ENCODE data around the gene FCRL6. TPM values are rescaled to one million over a fixed set of nuclear protein-coding genes. Genes with fewer than 3 reads are reported as not detected.

The FCRL6 gene
- polyA plus RNA-seq, 1 donor (not counting 4 experiments of a cell fraction or from before 2014, with no cell fraction given), result not detected

GRCh38 chr1:159854116-159854692, 52.0 kb downstream of the FCRL6 start:
- FAIRE-seq (no peak), DNase-seq (ENCODE audit: low read depth, low spot score) (no peak)
- Histone ChIP-seq H3K79me2 (ENCODE audit: control insufficient read depth, insufficient read depth, low read length) (no peaks in the 10 kb centered on the region), H3K36me3 (ENCODE audit: control insufficient read depth in 2 of 2, extremely low read depth in 1 of 2, insufficient read depth in 2 of 2, low read length in 2 of 2) (no peaks in the 10 kb centered on the region), H4K20me1 (ENCODE audit: control insufficient read depth, extremely low read depth, insufficient read depth, low read length) (no peaks in the 10 kb centered on the region), H3K9ac (ENCODE audit: control insufficient read depth, extremely low read depth, insufficient read depth, low read length) (peak overlapping the region; percentile 65), H3K27me3 (ENCODE audit: control insufficient read depth, extremely low read depth, insufficient read depth, low read length) (no peaks in the 10 kb centered on the region), H2AFZ (ENCODE audit: control insufficient read depth, low read length) (peak overlapping the region; percentile 64), H3K9me3 (ENCODE audit: control insufficient read depth, low read depth, low read length) (no peaks in the 10 kb centered on the region), H3K9me1 (ENCODE audit: control insufficient read depth, extremely low read depth, insufficient read depth, low read length) (no peaks in the 10 kb centered on the region), H3K4me3 (ENCODE audit: control insufficient read depth in 2 of 3, extremely low read depth in 1 of 3, insufficient read depth in 2 of 3, low read depth in 1 of 3, low read length in 3 of 3) (peak overlapping the region; percentile 36 to 49 (median 44)), H3K4me1 (ENCODE audit: control insufficient read depth, extremely low read depth, insufficient read depth, low read length) (peaks cover 18% of the 10 kb centered on the region), H3K4me2 (ENCODE audit: control insufficient read depth, extremely low read depth, insufficient read depth, low read depth, low read length) (peak overlapping the region; percentile 76), H3K27ac (ENCODE audit: control insufficient read depth, insufficient read depth, low read length) (no peak overlapping the region)
- TF ChIP-seq CTCF (optimal IDR thresholded peaks at IDR 0.05 in 1 of 3, IDR thresholded peaks at IDR 0.05 in 1 of 3, conservative IDR thresholded peaks at IDR 0.05 in 1 of 3; ENCODE audit: extremely low read depth in 1 of 3, insufficient read depth in 2 of 3, low read length in 3 of 3) (no peak), EZH2 (IDR thresholded peaks at IDR 0.05; ENCODE audit: low read length) (no peak)
- dilution Hi-C loops (cut with MboI; ENCODE audit: extremely low pct_ligation_motif_present, low sequenced_read_pairs), result no loop called here

DNA sequence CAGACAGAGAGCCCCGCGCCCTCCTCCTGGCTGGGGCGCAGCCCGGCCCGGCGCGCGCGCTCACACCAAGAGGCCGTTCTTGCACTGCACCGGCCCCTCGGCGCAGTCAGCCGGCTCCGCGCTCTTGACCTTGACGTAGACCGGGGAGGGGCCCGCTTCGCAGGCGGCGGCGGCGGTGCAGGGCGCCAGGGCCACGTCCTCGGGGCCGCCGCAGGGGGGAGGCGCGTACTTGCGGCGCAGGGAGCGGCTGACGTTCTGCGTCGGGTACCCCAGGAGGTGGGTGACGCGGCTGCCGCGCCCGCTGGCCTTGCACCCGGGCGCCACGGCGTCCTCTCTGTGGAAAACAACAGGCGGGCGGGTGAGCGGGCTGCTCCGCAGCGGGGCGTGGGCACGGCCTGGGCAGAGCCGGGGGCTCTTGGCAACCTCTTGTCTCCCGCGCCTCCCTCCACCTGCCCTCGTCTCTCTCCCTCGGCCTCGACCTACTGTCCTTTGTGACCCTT, 52.6 kb downstream of the FCRL6 start:
- Histone ChIP-seq H4K20me1 (ENCODE audit: control insufficient read depth, extremely low read depth, insufficient read depth, low read length) (no peaks in the 10 kb centered on the region), H3K4me1 (ENCODE audit: control insufficient read depth, extremely low read depth, insufficient read depth, low read length) (peaks cover 16% of the 10 kb centered on the region), H3K9ac (ENCODE audit: control insufficient read depth, extremely low read depth, insufficient read depth, low read length) (peak overlapping the region; percentile 65), H3K27me3 (ENCODE audit: control insufficient read depth, extremely low read depth, insufficient read depth, low read length) (no peaks in the 10 kb centered on the region), H2AFZ (ENCODE audit: control insufficient read depth, low read length) (peak overlapping the region; percentile 64), H3K9me3 (ENCODE audit: control insufficient read depth, low read depth, low read length) (no peaks in the 10 kb centered on the region), H3K79me2 (ENCODE audit: control insufficient read depth, insufficient read depth, low read length) (no peaks in the 10 kb centered on the region), H3K9me1 (ENCODE audit: control insufficient read depth, extremely low read depth, insufficient read depth, low read length) (no peaks in the 10 kb centered on the region), H3K27ac (ENCODE audit: control insufficient read depth, insufficient read depth, low read length) (no peak overlapping the region), H3K36me3 (ENCODE audit: control insufficient read depth in 2 of 2, extremely low read depth in 1 of 2, insufficient read depth in 2 of 2, low read length in 2 of 2) (no peaks in the 10 kb centered on the region), H3K4me3 (ENCODE audit: control insufficient read depth in 2 of 3, extremely low read depth in 1 of 3, insufficient read depth in 2 of 3, low read depth in 1 of 3, low read length in 3 of 3) (peak overlapping the region; percentile 36 to 49 (median 44)), H3K4me2 (ENCODE audit: control insufficient read depth, extremely low read depth, insufficient read depth, low read depth, low read length) (peak overlapping the region; percentile 76)
- dilution Hi-C loops (cut with MboI; ENCODE audit: extremely low pct_ligation_motif_present, low sequenced_read_pairs), result no loop called here
- FAIRE-seq (no peak), DNase-seq (ENCODE audit: low read depth, low spot score) (no peak)
- TF ChIP-seq EZH2 (IDR thresholded peaks at IDR 0.05; ENCODE audit: low read length), result no peak
- TF ChIP-seq CTCF (optimal IDR thresholded peaks at IDR 0.05 in 1 of 3, IDR thresholded peaks at IDR 0.05 in 1 of 3, conservative IDR thresholded peaks at IDR 0.05 in 1 of 3; ENCODE audit: extremely low read depth in 1 of 3, insufficient read depth in 2 of 3, low read length in 3 of 3), result peak in 1 of 3 experiments; percentile 2
